WERI-Rb-1 (cell line): ENCODE data around the gene ERG.

Experiments used
- DNase-seq: peaks from one replicate; pipeline ENCODE4 v3.0.0-alpha.2; 2020
- H3K27ac ChIP-seq: fragments of 250-450 bp; sonication (Bioruptor Pico); 2 replicates; pipeline ENCODE4 v1.5.1; 2020; ENCODE audit warnings: mild to moderate bottlenecking, moderate library complexity
- H3K27me3 ChIP-seq: fragments of 250-450 bp; sonication (Bioruptor Pico); 2 replicates; pipeline ENCODE4 v1.5.1; 2021; ENCODE audit warnings: mild to moderate bottlenecking, low read depth, moderate library complexity; ENCODE audit not compliant: insufficient read depth, severe bottlenecking
- H3K36me3 ChIP-seq: fragments of 250-450 bp; sonication (Bioruptor Pico); 2 replicates; pipeline ENCODE4 v1.5.1; 2020; ENCODE audit warnings: mild to moderate bottlenecking, moderate library complexity
- H3K4me3 ChIP-seq: 2 replicates; pipeline ENCODE4 v1.5.1; 2011; ENCODE audit warnings: low read depth, mild to moderate bottlenecking, control low read depth, low read length
- H3K9me3 ChIP-seq: fragments of 250-450 bp; sonication (Bioruptor Pico); 2 replicates; pipeline ENCODE4 v1.5.1; 2021; ENCODE audit warnings: mild to moderate bottlenecking, moderate library complexity; ENCODE audit not compliant: severe bottlenecking
- TF ChIP-seq, protein P1 (sequence below): IDR thresholded peaks from 2 replicates; pipeline ENCODE4 v1.5.1; 2011; ENCODE audit warnings: low read depth, mild to moderate bottlenecking, control low read depth, inconsistent platforms, low read length

Gene ERG

DNA sequence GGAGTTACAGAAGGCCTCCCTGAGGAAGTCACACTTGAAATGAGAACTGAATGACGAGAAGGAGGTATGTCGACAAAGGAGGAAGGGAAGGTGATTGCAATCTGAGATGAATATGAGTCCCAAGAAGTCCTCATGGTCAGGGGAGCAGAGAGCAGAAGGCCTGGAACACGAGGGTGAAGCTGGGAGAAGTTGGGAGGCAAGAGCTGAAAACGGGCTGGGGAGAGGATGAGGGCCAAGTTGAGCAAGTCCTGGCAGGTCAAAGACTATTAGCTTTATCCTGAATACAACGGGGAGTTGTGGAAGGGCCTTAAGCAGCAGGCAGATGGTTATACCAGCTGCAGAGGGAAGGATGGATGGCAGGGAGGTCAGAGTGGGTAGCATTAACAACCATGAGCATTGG, 152.0 kb downstream of the ERG start:
- no peak overlapping the region for H3K4me3 ChIP-seq
- TF ChIP-seq, protein P1, sequence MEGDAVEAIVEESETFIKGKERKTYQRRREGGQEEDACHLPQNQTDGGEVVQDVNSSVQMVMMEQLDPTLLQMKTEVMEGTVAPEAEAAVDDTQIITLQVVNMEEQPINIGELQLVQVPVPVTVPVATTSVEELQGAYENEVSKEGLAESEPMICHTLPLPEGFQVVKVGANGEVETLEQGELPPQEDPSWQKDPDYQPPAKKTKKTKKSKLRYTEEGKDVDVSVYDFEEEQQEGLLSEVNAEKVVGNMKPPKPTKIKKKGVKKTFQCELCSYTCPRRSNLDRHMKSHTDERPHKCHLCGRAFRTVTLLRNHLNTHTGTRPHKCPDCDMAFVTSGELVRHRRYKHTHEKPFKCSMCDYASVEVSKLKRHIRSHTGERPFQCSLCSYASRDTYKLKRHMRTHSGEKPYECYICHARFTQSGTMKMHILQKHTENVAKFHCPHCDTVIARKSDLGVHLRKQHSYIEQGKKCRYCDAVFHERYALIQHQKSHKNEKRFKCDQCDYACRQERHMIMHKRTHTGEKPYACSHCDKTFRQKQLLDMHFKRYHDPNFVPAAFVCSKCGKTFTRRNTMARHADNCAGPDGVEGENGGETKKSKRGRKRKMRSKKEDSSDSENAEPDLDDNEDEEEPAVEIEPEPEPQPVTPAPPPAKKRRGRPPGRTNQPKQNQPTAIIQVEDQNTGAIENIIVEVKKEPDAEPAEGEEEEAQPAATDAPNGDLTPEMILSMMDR, result no peak
- no peaks in the 10 kb centered on the region for H3K9me3 ChIP-seq
- H3K27ac ChIP-seq, result no peak overlapping the region
- DNase-seq, result peak; percentile 39
- H3K36me3 ChIP-seq, result no peaks in the 10 kb centered on the region
- no peaks in the 10 kb centered on the region for H3K27me3 ChIP-seq

DNA sequence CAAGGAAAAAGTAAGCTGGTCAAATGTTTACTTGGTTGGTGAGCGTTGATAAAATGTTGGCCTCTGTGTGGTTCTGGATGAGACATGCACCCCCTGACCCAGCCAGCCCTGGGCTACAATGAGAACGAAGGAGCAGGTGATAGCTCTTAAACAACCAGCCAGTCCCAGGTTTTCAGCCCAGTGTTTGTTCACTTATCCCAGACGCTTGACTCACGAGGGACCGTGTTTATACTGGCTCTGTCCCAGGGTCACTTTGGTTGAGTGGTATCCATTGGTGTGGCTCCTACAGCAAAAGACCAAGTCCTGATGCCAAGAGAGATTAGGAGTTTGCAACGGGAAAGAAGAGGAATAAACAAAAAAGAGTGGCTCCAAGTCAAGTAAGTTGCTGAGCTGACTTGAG, 154.6 kb downstream of the ERG start:
- no peak for DNase-seq
- no peak overlapping the region for H3K4me3 ChIP-seq
- no peaks in the 10 kb centered on the region for H3K9me3 ChIP-seq
- H3K36me3 ChIP-seq, result no peaks in the 10 kb centered on the region
- TF ChIP-seq, protein P1, result no peak
- no peak overlapping the region for H3K27ac ChIP-seq
- H3K27me3 ChIP-seq, result no peaks in the 10 kb centered on the region

DNA sequence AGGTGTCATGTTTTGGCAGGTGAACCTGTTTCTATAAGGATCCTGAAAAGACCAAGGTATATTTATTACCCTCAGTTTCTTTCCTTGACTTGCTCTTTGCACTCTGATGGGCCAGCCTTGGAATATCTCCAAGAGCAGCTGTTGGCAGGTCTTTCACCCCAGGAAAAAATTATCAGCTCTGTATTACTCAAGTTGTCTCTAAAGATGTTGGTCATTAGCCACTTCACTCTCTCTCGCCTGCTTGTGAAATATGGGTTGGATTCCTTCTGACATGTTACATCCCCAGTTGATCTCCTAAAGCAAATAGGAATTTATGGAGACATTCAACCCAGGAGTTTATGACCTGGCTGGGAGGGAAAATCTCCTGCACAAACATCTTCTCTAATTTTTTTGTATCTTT, 155.5 kb downstream of the ERG start:
- no peak for DNase-seq
- H3K4me3 ChIP-seq, result no peak overlapping the region
- TF ChIP-seq, protein P1, result no peak
- no peak overlapping the region for H3K27ac ChIP-seq
- no peaks in the 10 kb centered on the region for H3K27me3 ChIP-seq
- H3K36me3 ChIP-seq, result no peaks in the 10 kb centered on the region
- H3K9me3 ChIP-seq, result no peaks in the 10 kb centered on the region

DNA sequence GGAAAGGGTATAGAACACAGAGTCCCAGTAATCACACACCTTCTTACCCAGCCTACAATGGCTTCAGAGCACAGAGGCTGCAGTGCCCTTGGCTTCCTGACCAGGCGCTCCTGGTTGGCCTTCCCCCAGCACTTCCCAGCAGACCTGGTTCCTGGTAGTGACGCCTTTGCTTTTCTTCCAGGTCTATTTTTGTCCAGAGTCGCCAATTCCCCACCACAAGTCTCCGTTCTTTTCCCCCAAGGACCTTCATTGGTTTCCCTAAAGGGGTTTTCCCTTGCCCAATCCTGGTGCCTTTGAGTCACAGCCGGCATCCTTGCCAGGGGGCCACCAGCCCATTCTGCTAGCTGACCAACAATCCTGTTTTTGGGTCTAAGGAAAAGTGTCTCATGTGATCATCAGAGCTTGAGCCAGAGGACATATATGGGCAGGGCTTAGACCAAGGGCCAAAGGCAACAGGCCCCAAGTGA, 156.7 kb downstream of the ERG start:
- no peaks in the 10 kb centered on the region for H3K27me3 ChIP-seq
- no peak overlapping the region for H3K27ac ChIP-seq
- TF ChIP-seq, protein P1, result no peak
- no peaks in the 10 kb centered on the region for H3K9me3 ChIP-seq
- DNase-seq, result no peak
- no peak overlapping the region for H3K4me3 ChIP-seq
- H3K36me3 ChIP-seq, result no peaks in the 10 kb centered on the region

DNA sequence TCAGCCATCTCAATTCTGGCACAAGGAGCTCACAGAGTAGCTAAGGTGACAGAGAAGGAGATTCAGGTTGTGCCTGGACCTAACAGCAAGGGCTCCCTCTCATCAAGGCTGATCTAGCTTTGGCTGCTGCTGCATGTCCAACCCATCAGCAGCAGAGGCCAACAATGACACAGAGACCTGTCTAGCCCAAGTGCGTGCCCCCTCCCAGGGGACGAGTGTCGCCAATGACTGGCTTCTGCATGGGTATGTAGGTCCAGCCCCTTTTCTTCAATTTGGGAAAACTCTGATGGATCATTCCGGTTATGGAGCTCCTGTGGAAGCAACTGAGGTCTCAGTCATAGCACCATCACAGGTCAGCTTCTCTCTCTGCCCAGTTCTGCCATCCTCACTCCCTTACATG, 158.1 kb downstream of the ERG start:
- H3K27ac ChIP-seq, result no peak overlapping the region
- DNase-seq, result no peak
- no peaks in the 10 kb centered on the region for H3K36me3 ChIP-seq
- no peaks in the 10 kb centered on the region for H3K9me3 ChIP-seq
- H3K27me3 ChIP-seq, result no peaks in the 10 kb centered on the region
- TF ChIP-seq, protein P1, result no peak
- H3K4me3 ChIP-seq, result no peak overlapping the region

DNA sequence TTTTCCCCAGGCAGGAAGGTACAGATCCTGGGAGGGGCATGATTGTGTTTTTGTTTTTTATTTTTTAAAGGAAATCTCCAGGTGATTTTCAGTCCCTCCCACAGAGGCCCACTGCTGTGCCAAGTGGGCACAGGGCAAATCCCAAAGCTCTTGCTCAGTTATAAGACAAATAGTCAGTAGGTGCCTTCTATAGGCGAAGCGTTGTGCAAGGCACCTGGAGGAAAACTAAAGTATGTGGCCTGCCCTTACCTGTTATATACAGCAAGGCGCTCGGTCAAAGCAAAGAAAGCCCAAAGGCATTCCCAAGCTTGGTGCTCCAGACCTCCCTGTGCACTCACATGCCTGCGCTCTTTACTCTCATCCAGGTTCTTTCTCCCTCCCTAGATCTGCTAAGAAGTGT, 160.5 kb downstream of the ERG start:
- no peak overlapping the region for H3K27ac ChIP-seq
- no peaks in the 10 kb centered on the region for H3K27me3 ChIP-seq
- H3K4me3 ChIP-seq, result no peak overlapping the region
- H3K9me3 ChIP-seq, result no peaks in the 10 kb centered on the region
- TF ChIP-seq, protein P1, result no peak
- no peak for DNase-seq
- no peaks in the 10 kb centered on the region for H3K36me3 ChIP-seq
